Small intestine (tissue), 16 donors: ENCODE results near the gene TLCD3B. TPM values are rescaled to one million over a fixed set of nuclear protein-coding genes. Genes with fewer than 3 reads are reported as not detected.

ENCODE experiments used
- DNase-seq, 2 donors: peaks; one replicate each; pipeline versions ENCODE4 v3.0.0 to v3.0.0-alpha.2; 2013
- FAIRE-seq: peaks from 2 replicates; lab custom pipeline; 2012; peaks lifted over from hg19 to GRCh38; lab: Jason Lieb, UNC
- H3K27ac ChIP-seq, 3 donors: one replicate each; pipeline ENCODE4 v1.5.1; 2013; ENCODE audit warnings: low read length in 2 of 3, mild to moderate bottlenecking in 2 of 3, control low read depth in 1 of 3, inconsistent platforms in 1 of 3, low read depth in 1 of 3, moderate library complexity in 1 of 3
- H3K27me3 ChIP-seq, 3 donors: one replicate each; pipeline ENCODE4 v1.6.1; 2013; ENCODE audit warnings: low read length in 3 of 3, inconsistent platforms in 1 of 3; ENCODE audit not compliant: control insufficient read depth in 3 of 3, insufficient read depth in 3 of 3
- H3K36me3 ChIP-seq, 3 donors: one replicate each; pipeline ENCODE4 v1.6.1; 2013; ENCODE audit warnings: low read length in 3 of 3, inconsistent platforms in 1 of 3, low read depth in 1 of 3, mild to moderate bottlenecking in 1 of 3, moderate library complexity in 1 of 3; ENCODE audit not compliant: control insufficient read depth in 3 of 3, insufficient read depth in 2 of 3
- H3K4me1 ChIP-seq, 3 donors: one replicate each; pipeline ENCODE4 v1.6.1; 2013; ENCODE audit warnings: low read length in 2 of 3, inconsistent platforms in 1 of 3, low read depth in 1 of 3, mild to moderate bottlenecking in 1 of 3, moderate library complexity in 1 of 3; ENCODE audit not compliant: control insufficient read depth in 3 of 3, insufficient read depth in 2 of 3
- H3K4me3 ChIP-seq, 3 donors: one replicate each; pipeline ENCODE4 v1.5.1; 2013; ENCODE audit warnings: low read length in 3 of 3, control low read depth in 1 of 3, inconsistent platforms in 1 of 3, low read depth in 1 of 3, mild to moderate bottlenecking in 1 of 3, moderate library complexity in 1 of 3
- H3K9me3 ChIP-seq, 2 donors: one replicate each; pipeline ENCODE4 v1.6.1; 2013; ENCODE audit warnings: low read depth in 1 of 2, low read length in 1 of 2; ENCODE audit not compliant: control insufficient read depth in 2 of 2, insufficient read depth in 1 of 2
- WGBS, 3 donors: extraction: QIAGEN DNeasy Blood & Tissue Kit; methylation state at CpG; one replicate each; pipeline ENCODE4 v1.1.7; 2013; 5-methylcytosine and 5-hydroxymethylcytosine counted together
- long read RNA-seq, 10 donors: transcript quantifications; one replicate each; lab custom pipeline, GENCODE V29; 2026
- polyA plus RNA-seq, 4 donors: library from polyadenylated mRNA; stranded (reverse) in 3 of 4; unstranded in 1 of 4; fragments of 200-250 nt in 3 of 4; fragments of 120-200 nt in 1 of 4; gene quantifications; one replicate each; pipeline versions ENCODE4 v1.2.1 to v1.2.3, GENCODE V29; 2013
- donor health status: healthy with polysubstance abuse.
- donor health status: control.
- donor health status: control.
- donor health status: Bipolar disorder and iron deficiency.
- donor health status: healthy.

TLCD3B gene, protein sequence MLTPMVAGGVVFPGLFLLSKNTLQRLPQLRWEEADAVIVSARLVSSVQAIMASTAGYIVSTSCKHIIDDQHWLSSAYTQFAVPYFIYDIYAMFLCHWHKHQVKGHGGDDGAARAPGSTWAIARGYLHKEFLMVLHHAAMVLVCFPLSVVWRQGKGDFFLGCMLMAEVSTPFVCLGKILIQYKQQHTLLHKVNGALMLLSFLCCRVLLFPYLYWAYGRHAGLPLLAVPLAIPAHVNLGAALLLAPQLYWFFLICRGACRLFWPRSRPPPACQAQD
- 1 to 10 TPM in 1 of 4 donors, under 1 TPM in 1, not detected in 2; 0.47 to 1.4 TPM for polyA plus RNA-seq
- long read RNA-seq, donor 1, result 0 reads
- long read RNA-seq, donor 2, result 0 reads
- long read RNA-seq, donor 3, partial matches to known transcripts, result 147 of 147 reads
- long read RNA-seq, donor 3, other reads (novel, unspliced or antisense), result 0 of 147 reads
- long read RNA-seq, donor 4, result 0 reads
- long read RNA-seq, donor 5, partial matches to known transcripts, result 193 of 244 reads
- long read RNA-seq, donor 5, other reads (novel, unspliced or antisense), result 50 of 244 reads
- long read RNA-seq, donor 6, partial matches to known transcripts, result 217 of 217 reads
- long read RNA-seq, donor 6, other reads (novel, unspliced or antisense), result 0 of 217 reads
- long read RNA-seq, donor 7, result 0 reads
- long read RNA-seq, donor 8, result 0 reads
- long read RNA-seq, donor 9, result 0 reads
- long read RNA-seq, donor 10, partial matches to known transcripts, result 90 of 93 reads
- long read RNA-seq, donor 10, other reads (novel, unspliced or antisense), result 0 of 93 reads

DNA sequence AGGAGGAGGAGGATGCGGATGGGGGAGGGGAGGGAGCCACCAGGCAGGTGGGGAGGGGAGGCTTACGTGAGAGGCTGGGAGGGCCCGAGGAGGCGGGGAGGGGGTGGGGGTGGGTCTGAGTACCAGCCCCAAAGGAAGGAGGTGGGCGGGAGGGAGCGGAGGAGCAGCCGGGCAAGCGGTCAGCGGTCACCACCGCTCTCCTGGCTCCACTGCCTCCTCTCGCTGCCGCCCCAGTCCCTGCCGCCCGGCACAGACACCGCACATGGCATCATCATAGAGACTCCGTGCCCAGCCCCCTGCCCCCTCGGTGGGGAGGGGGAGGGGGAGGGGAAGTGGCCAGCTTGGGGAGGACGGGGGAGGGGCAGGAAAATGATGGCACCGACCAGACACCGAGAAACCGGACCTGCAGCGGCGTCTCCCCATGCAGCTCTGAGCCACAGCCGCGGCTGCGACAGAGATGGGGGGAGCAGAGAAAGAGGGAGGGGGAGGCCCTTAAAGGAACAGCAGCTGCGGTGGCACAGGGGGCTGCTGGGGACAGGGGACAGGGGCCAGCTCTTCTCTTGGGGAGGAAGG is at the start of gene TLCD3B:
Gene TLCD3B (minus strand): TSS at position 431 of the 573 bp plus-strand sequence. CDS start 744 bp downstream, outside the sequence.
- Histone ChIP-seq H3K27me3 (peaks cover 7 to 70% (median 17%) of the 10 kb centered on the region in 3 donors), H3K36me3 (no peaks in the 10 kb centered on the region), H3K9me3 (no peaks in the 10 kb centered on the region), H3K4me1 (no peaks in the 10 kb centered on the region), H3K4me3 (no peak within 1 kb of the TSS), H3K27ac (no peak within 1 kb of the TSS)
- WGBS, 3 donors, result 0 to 3% (median 2%) methylated on average over 14 to 27 of the region's 27 CpGs
- no peak for DNase-seq
- FAIRE-seq, result no peak

DNA sequence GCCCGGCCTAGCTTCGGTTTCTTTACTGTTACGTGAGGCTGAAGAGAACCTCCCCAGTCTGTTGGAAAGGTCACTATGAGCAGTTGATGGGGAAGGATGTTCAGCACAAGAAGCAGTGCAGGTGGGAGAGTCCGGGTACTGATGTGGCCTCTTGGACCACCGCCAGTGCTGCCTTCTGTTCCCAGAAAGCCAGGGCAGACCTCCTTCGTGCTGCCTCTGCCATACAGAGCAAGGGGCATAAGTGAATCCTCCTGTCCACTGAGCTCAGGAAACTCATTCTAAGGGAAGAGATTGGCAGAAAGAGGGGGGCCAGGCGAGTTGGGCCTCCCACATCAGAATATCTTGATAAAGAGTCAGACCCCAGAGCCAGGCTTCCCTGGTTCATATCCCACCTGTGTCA is 48.4 kb upstream of the TLCD3B start:
- peaks cover 2 to 25% (median 5%) of the 10 kb centered on the region in 3 donors for H3K4me1 ChIP-seq

DNA sequence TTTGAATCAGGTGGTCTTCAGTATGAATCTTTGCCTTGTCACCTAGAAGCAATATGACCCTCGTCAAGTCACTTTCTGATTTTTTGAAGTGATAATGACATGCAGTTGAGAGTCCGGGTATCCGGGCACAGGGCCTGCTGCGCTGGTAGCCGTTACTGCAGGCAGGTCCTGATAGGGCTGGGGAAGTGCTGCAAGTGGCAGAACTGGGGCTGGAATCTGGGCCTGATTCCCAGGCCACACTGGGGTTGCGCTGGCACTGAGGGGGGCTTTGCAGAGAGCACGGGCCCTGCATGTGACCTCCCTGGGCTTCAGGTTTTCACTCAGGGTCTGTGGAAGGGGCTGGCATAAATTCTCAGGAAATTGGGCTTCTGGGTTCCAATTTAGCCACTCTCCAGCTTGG is 47.7 kb upstream of the TLCD3B start:
- Histone ChIP-seq H3K4me3 (no peak overlapping the region), H3K4me1 (peaks cover 2 to 25% (median 5%) of the 10 kb centered on the region in 3 donors), H3K36me3 (peaks cover 14 to 64% (median 19%) of the 10 kb centered on the region in 3 donors), H3K27ac (no peak overlapping the region), H3K27me3 (no peaks in the 10 kb centered on the region), H3K9me3 (no peaks in the 10 kb centered on the region)
- DNase-seq (no peak), FAIRE-seq (no peak)
- WGBS, 3 donors, result 87 to 90% (median 89%) methylated on average over 7 of the region's 7 CpGs

More for the DNA sequence above, 48.4 kb upstream of the TLCD3B start:
- no peak for DNase-seq
- Histone ChIP-seq H3K27me3 (no peaks in the 10 kb centered on the region), H3K27ac (no peak overlapping the region), H3K4me3 (no peak overlapping the region), H3K9me3 (no peaks in the 10 kb centered on the region), H3K36me3 (peaks cover 14 to 71% (median 22%) of the 10 kb centered on the region in 3 donors)
- FAIRE-seq, result no peak
- 93 to 96% (median 93%) methylated on average over 7 of the region's 7 CpGs for WGBS, 3 donors

DNA sequence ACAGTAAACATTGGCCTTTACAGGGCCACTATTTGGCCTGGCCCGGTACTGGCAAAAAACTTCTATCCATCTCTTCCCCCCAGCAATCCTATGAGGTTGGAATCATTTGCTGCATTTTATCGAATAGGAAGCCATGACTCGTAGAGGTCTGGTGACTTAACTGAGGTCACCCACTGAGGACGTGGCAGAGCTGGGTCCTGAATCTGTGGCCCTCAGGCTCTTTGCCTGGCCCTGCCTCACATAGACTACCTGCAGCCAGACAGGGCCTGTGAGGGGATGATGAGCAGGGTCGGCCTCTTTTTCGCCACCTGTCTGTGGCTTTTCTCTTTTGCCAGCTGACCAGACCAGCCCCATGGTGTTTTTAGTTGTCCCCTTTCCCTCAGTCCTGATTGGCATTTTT is 46.6 kb upstream of the TLCD3B start:
- H3K4me1 ChIP-seq, result peaks cover 2 to 25% (median 5%) of the 10 kb centered on the region in 3 donors
- H3K27ac ChIP-seq, result no peak overlapping the region
- H3K27me3 ChIP-seq, result no peaks in the 10 kb centered on the region
- DNase-seq, result no peak
- no peak overlapping the region for H3K4me3 ChIP-seq
- H3K9me3 ChIP-seq, result no peaks in the 10 kb centered on the region
- peaks cover 10 to 60% (median 14%) of the 10 kb centered on the region in 3 donors for H3K36me3 ChIP-seq
- WGBS, 3 donors, result 77 to 81% (median 80%) methylated on average over 6 of the region's 6 CpGs
- no peak for FAIRE-seq

DNA sequence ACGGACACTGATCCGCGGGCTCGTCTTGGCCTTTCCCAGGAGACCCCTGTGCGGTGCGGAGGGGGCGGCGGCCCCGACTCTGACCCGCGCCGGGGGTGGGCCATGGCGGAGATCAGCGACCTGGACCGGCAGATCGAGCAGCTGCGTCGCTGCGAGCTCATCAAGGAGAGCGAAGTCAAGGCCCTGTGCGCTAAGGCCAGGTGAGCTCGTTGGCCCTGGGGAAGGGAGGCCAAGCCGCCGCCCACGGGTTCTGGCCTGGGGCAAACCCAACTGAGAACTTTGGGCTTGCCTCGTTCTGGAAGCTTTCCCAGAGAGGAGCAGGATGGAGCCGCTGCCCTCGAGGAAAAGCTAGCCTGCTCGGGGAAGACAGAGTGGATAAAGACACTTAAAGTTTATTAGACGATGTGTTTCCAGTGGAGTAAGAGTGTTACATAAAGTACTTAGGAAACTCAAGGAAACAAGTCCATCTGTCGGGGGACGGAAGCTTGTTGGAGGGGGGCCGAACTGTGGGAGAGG is 45.3 kb upstream of the TLCD3B start:
- DNase-seq (peak; percentile 32 to 60), FAIRE-seq (no peak)
- WGBS, 3 donors, result 1% methylated on average over 33 of the region's 33 CpGs
- no peaks in the 10 kb centered on the region for H3K9me3 ChIP-seq
- H3K27ac ChIP-seq, result peak overlapping the region; percentile 76 to 97 (median 96)
- H3K4me3 ChIP-seq, result peak overlapping the region; percentile 81 to 97 (median 96)
- no peaks in the 10 kb centered on the region for H3K27me3 ChIP-seq
- H3K4me1 ChIP-seq, result peaks cover 2 to 25% (median 5%) of the 10 kb centered on the region in 3 donors
- peaks cover 13 to 62% (median 17%) of the 10 kb centered on the region in 3 donors for H3K36me3 ChIP-seq

DNA sequence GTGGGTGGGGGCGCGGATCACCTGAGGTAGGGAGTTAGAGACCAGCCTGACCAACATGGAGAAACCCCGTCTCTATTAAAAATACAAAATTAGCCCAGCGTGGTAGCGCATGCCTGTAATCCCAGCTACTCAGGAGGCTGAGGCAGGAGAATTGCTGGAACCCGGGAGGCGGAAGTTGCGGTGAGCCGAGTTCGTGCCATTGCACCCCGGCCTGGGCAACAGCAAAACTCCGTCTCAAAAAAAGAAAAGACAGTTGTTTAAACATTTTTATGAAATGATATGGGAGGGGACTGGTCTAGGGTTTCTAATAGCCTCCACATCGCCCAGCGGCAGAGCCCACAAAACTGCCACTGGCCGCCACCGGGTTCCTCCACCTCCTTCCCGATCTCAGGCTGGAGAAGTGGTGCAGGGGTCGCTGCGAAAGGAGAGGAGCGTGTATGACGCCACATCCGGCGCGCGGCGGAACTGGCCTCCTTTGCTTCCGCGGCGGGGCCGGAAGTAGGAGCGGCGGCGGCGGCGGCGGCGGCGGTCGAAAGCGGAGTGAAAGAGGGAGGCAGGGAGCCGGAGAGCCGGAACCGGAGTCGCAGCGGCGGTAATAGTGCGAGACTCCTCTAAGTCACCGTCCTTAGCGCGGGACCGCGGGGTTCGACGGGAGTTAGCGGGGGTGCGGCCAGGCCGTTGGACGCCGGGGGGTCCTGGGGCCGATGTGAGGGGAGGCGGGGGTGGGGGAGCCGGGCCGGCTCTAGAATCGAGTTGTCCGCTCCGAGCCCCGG is 44.6 kb upstream of the TLCD3B start, which contains the start of gene PPP4C:
Gene PPP4C (plus strand): TSS at position 492 of the 773 bp plus-strand sequence. CDS start 384 bp downstream, outside the sequence.
- Histone ChIP-seq H3K4me1 (peaks cover 2 to 19% (median 5%) of the 10 kb centered on the region in 3 donors), H3K36me3 (peaks cover 13 to 62% (median 15%) of the 10 kb centered on the region in 3 donors), H3K4me3 (peak within 1 kb of the TSS; percentile 81 to 97 (median 96)), H3K9me3 (no peaks in the 10 kb centered on the region), H3K27me3 (no peaks in the 10 kb centered on the region), H3K27ac (peak within 1 kb of the TSS; percentile 76 to 97 (median 96))
- DNase-seq, result peak; percentile 90 to 96
- 1 to 2% (median 2%) methylated on average over 31 to 67 of the region's 67 CpGs for WGBS, 3 donors
- no peak for FAIRE-seq

DNA sequence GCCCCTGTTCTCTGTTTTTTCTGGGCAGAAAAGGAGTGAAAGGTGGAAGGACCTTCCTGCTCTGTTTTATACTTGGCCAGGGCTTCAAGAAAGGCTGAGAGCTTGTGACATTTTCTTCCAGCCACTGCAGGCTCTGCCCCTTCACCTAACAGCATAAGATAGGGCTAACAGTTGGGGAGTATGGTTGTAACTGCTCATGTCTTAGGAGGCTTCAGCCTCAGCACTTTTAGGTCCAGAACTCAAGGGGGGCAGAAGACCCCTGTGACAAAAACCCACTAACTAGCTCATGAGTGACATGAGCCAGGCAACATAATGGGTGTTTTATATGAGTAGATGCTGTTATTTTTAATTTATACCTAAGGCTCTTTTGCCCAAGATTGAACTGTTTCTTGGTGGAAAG is 39.4 kb upstream of the TLCD3B start:
- Histone ChIP-seq H3K27ac (no peak overlapping the region), H3K4me3 (no peak overlapping the region), H3K4me1 (peaks cover 0 to 23% (median 2%) of the 10 kb centered on the region in 3 donors), H3K9me3 (no peaks in the 10 kb centered on the region), H3K27me3 (no peaks in the 10 kb centered on the region), H3K36me3 (peaks cover 19 to 72% (median 32%) of the 10 kb centered on the region in 3 donors)
- FAIRE-seq, result no peak
- no peak for DNase-seq
